Hepatocyte (in vitro differentiated cells): ENCODE measurements around the gene PLGRKT. TPM values are rescaled to one million over a fixed set of nuclear protein-coding genes. Genes with fewer than 3 reads are reported as not detected.

ENCODE experiments used
- DNase-seq: peaks from one replicate; pipeline ENCODE4 v3.0.0-alpha.2; 2016; ENCODE audit warnings: low spot score
- H2AFZ ChIP-seq: fragments of 200-600 bp; sonication (generic); 2 replicates; pipeline ENCODE4 v1.6.0; 2016; ENCODE audit warnings: antibody characterized with exemption, mild to moderate bottlenecking
- H3K27ac ChIP-seq: fragments of 200-600 bp; sonication (generic); 2 replicates; pipeline ENCODE4 v1.5.1; 2016; ENCODE audit warnings: mild to moderate bottlenecking
- H3K27me3 ChIP-seq: fragments of 200-600 bp; sonication (generic); 2 replicates; pipeline ENCODE4 v1.6.1; 2016
- H3K36me3 ChIP-seq: fragments of 200-600 bp; sonication (generic); replicated peaks from 2 replicates; pipeline ENCODE4 v1.5.1; 2016; ENCODE audit warnings: low read depth; ENCODE audit not compliant: insufficient read depth
- H3K4me1 ChIP-seq: fragments of 200-600 bp; sonication (generic); 2 replicates; pipeline ENCODE4 v1.5.1; 2016; ENCODE audit warnings: mild to moderate bottlenecking, moderate library complexity; ENCODE audit not compliant: insufficient read depth
- H3K4me2 ChIP-seq: fragments of 200-600 bp; sonication (generic); 2 replicates; pipeline ENCODE4 v1.6.0; 2016
- H3K4me3 ChIP-seq: fragments of 200-600 bp; sonication (generic); 2 replicates; pipeline ENCODE4 v1.5.1; 2016; ENCODE audit warnings: mild to moderate bottlenecking
- H3K79me2 ChIP-seq: fragments of 200-600 bp; sonication (generic); 2 replicates; pipeline ENCODE4 v1.6.0; 2017; ENCODE audit warnings: mild to moderate bottlenecking
- H3K9me2 ChIP-seq: fragments of 200-600 bp; sonication (generic); replicated peaks from 2 replicates; pipeline ENCODE4 v1.6.0; 2017; ENCODE audit warnings: mild to moderate bottlenecking; ENCODE audit not compliant: insufficient read depth
- H3K9me3 ChIP-seq: fragments of 200-600 bp; sonication (generic); 2 replicates; pipeline ENCODE4 v1.5.1; 2016; ENCODE audit warnings: low read depth, mild to moderate bottlenecking
- H4K20me1 ChIP-seq: fragments of 200-600 bp; sonication (generic); 2 replicates; pipeline ENCODE4 v1.6.0; 2016; ENCODE audit warnings: mild to moderate bottlenecking; ENCODE audit not compliant: insufficient read depth, poor library complexity, severe bottlenecking
- EZH2 ChIP-seq: fragments of 200-600 bp; sonication (generic); IDR thresholded peaks from 2 replicates; pipeline ENCODE4 v1.6.1; 2016; ENCODE audit warnings: antibody characterized with exemption, mild to moderate bottlenecking, borderline replicate concordance
- EZH2phosphoT487 ChIP-seq: fragments of 200-600 bp; sonication (generic); IDR thresholded peaks from one replicate; pipeline ENCODE4 v1.6.1; 2018; ENCODE audit warnings: antibody characterized with exemption, mild to moderate bottlenecking, low read depth, moderate library complexity; ENCODE audit not compliant: unreplicated experiment, severe bottlenecking
- whole genome bisulfite sequencing: methylation state at CpG from one replicate; pipeline ENCODE4 v1.1.6; 2016; ENCODE audit warnings: low lambda C conversion rate; ENCODE audit errors: missing lambda C conversion rate; 5-methylcytosine and 5-hydroxymethylcytosine counted together
- polyA plus RNA-seq: library from polyadenylated mRNA; unstranded; fragments of >200 nt; fragmentation: Nextera tagmentation; extraction: Ambion mirVana; gene quantifications from 2 replicates; pipeline ENCODE4 v1.2.1, GENCODE V29; 2016
- total RNA-seq: library from RNA; depleted of rRNA; stranded (reverse); fragments of >200 nt; gene quantifications from 2 replicates; pipeline ENCODE4 v1.2.3, GENCODE V29; 2014
- TF ChIP-seq, protein P1 (sequence below): fragments of 200-600 bp; sonication (generic); IDR thresholded peaks from 2 replicates; pipeline ENCODE4 v1.5.1; 2016; ENCODE audit warnings: antibody characterized with exemption, mild to moderate bottlenecking; ENCODE audit not compliant: poor library complexity

The PLGRKT gene
- total and polyA plus RNA-seq, 2 experiments from 2014 or later, result 13.6 to 18.0 TPM

DNA sequence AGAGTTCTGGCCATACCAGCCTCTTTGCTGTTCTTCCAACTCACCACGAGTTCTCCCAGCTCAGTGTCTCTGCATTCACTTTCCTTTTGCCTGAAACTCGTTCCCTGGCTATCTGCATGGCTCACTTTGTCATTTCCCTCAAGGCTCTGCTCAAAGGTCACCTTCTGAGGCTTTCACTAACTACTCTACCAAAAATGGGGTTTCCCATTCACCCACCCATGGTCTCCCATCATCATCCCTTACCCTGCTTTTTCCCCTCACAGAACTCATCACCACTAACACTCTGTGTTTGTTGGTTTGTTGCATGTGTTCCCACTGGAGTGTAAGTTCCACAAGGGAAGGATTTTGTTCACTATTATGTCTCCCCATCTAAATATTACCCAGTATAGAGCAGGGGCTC is 16.6 kb downstream of the PLGRKT start:
- Histone ChIP-seq H3K36me3 (no peaks in the 10 kb centered on the region), H4K20me1 (no peaks in the 10 kb centered on the region), H3K9me2 (no peaks in the 10 kb centered on the region), H3K27me3 (no peaks in the 10 kb centered on the region), H3K9me3 (no peaks in the 10 kb centered on the region), H2AFZ (no peak overlapping the region), H3K79me2 (no peaks in the 10 kb centered on the region), H3K27ac (no peak overlapping the region), H3K4me2 (no peak overlapping the region), H3K4me3 (no peak overlapping the region), H3K4me1 (no peaks in the 10 kb centered on the region)
- no peak for DNase-seq
- TF ChIP-seq EZH2 (no peak), EZH2phosphoT487 (no peak)
- TF ChIP-seq, protein P1, sequence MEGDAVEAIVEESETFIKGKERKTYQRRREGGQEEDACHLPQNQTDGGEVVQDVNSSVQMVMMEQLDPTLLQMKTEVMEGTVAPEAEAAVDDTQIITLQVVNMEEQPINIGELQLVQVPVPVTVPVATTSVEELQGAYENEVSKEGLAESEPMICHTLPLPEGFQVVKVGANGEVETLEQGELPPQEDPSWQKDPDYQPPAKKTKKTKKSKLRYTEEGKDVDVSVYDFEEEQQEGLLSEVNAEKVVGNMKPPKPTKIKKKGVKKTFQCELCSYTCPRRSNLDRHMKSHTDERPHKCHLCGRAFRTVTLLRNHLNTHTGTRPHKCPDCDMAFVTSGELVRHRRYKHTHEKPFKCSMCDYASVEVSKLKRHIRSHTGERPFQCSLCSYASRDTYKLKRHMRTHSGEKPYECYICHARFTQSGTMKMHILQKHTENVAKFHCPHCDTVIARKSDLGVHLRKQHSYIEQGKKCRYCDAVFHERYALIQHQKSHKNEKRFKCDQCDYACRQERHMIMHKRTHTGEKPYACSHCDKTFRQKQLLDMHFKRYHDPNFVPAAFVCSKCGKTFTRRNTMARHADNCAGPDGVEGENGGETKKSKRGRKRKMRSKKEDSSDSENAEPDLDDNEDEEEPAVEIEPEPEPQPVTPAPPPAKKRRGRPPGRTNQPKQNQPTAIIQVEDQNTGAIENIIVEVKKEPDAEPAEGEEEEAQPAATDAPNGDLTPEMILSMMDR, result no peak
- 82% methylated on average over 2 of the region's 2 CpGs for WGBS

GRCh38 chr9:5419987-5420386 is 17.7 kb downstream of the PLGRKT start:
- no peaks in the 10 kb centered on the region for H3K27me3 ChIP-seq
- H3K4me1 ChIP-seq, result no peaks in the 10 kb centered on the region
- no peaks in the 10 kb centered on the region for H3K9me2 ChIP-seq
- no peak overlapping the region for H3K27ac ChIP-seq
- no peak overlapping the region for H3K4me3 ChIP-seq
- no peaks in the 10 kb centered on the region for H3K79me2 ChIP-seq
- no peak overlapping the region for H3K4me2 ChIP-seq
- no peaks in the 10 kb centered on the region for H4K20me1 ChIP-seq
- no peaks in the 10 kb centered on the region for H3K9me3 ChIP-seq
- H2AFZ ChIP-seq, result no peak overlapping the region
- no peaks in the 10 kb centered on the region for H3K36me3 ChIP-seq
- TF ChIP-seq EZH2phosphoT487 (no peak), EZH2 (no peak)
- TF ChIP-seq, protein P1, result no peak
- no peak for DNase-seq

GRCh38 chr9:5418481-5418880 is 19.2 kb downstream of the PLGRKT start:
- Histone ChIP-seq H4K20me1 (no peaks in the 10 kb centered on the region), H3K36me3 (no peaks in the 10 kb centered on the region), H3K9me3 (no peaks in the 10 kb centered on the region), H2AFZ (no peak overlapping the region), H3K27me3 (no peaks in the 10 kb centered on the region), H3K9me2 (no peaks in the 10 kb centered on the region), H3K4me3 (no peak overlapping the region), H3K27ac (no peak overlapping the region), H3K79me2 (no peaks in the 10 kb centered on the region), H3K4me2 (no peak overlapping the region), H3K4me1 (no peaks in the 10 kb centered on the region)
- WGBS, result 98% methylated on average over 20 of the region's 20 CpGs
- no peak for TF ChIP-seq EZH2phosphoT487
- TF ChIP-seq, protein P1, result no peak
- TF ChIP-seq EZH2, result no peak
- DNase-seq, result no peak

DNA sequence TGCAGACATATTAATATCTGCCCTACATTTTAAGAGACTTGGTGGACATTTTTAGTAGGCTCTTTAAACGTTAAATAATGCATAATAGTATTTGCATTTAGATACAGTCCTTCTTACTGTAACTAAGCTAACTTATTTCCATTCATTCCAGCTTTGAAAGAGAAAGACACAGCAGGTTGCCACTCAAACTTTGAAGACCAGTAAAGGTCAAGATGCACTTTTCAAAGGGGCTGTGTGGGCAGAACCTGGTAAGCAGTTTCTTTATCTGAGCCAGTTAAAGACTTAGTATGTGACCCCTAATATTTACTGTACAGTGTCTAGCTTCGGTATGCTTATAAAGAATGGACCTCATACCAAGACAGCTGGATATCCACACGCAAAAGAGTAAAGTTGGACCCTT is 20.8 kb downstream of the PLGRKT start:
- Histone ChIP-seq H3K4me1 (no peaks in the 10 kb centered on the region), H3K4me2 (no peak overlapping the region), H3K9me2 (no peaks in the 10 kb centered on the region), H3K4me3 (no peak overlapping the region), H2AFZ (no peak overlapping the region), H3K9me3 (no peaks in the 10 kb centered on the region), H4K20me1 (no peaks in the 10 kb centered on the region), H3K79me2 (no peaks in the 10 kb centered on the region), H3K27me3 (no peaks in the 10 kb centered on the region), H3K27ac (no peak overlapping the region), H3K36me3 (no peaks in the 10 kb centered on the region)
- no peak for TF ChIP-seq EZH2phosphoT487
- WGBS, result 73% methylated on average over 3 of the region's 3 CpGs
- no peak for DNase-seq
